ENCODE measurements around the gene CCSER2. TPM values are rescaled to one million over a fixed set of nuclear protein-coding genes. Genes with fewer than 3 reads are reported as not detected.

Gene CCSER2
- polyA plus RNA-seq, 3 donors = 7.4 to 23.3 (median 14.3) TPM

- no CpG with 5 or more reads among the region's 1 CpG for WGBS (ENCODE audit: insufficient coverage)
- Histone ChIP-seq H3K27me3 (ENCODE audit: control insufficient read depth in 2 of 2, insufficient read depth in 2 of 2, low read length in 2 of 2) (no peaks in the 10 kb centered on the region), H3K27ac (ENCODE audit: low read depth in 1 of 2, low read length in 2 of 2) (no peak overlapping the region), H2AFZ (ENCODE audit: insufficient read depth, low read depth, low read length, poor library complexity, severe bottlenecking) (no peak overlapping the region), H4K20me1 (ENCODE audit: insufficient read depth, low read length) (no peaks in the 10 kb centered on the region), H3K4me1 (ENCODE audit: control insufficient read depth in 1 of 2, insufficient read depth in 2 of 2, low read length in 2 of 2) (no peaks in the 10 kb centered on the region), H3K9me3 (replicated peaks in 1 of 2; ENCODE audit: control insufficient read depth in 1 of 2, insufficient read depth in 1 of 2, low read length in 2 of 2) (peaks cover 9% of the 10 kb centered on the region in 2 donors), H3K9ac (ENCODE audit: insufficient read depth, low read length, poor library complexity, severe bottlenecking) (no peak overlapping the region), H3K4me3 (replicated peaks in 1 of 3; ENCODE audit: low read depth in 2 of 3, low read length in 3 of 3) (no peak overlapping the region), H3K79me2 (ENCODE audit: insufficient read depth, low read length) (no peaks in the 10 kb centered on the region), H3K4me2 (replicated peaks; ENCODE audit: extremely low read depth, low read length, poor library complexity, severe bottlenecking) (no peak overlapping the region), H3K36me3 (replicated peaks in 1 of 2; ENCODE audit: control insufficient read depth in 1 of 2, insufficient read depth in 2 of 2, low read length in 2 of 2) (peaks cover 0 to 19% of the 10 kb centered on the region in 2 donors)
- peaks cover 29 to 47% of the 10 kb centered on the region in 2 donors for H3K36me3 Mint-ChIP-seq
- DNase-seq = no peak
- H3K4me1 Mint-ChIP-seq = peaks cover 6% of the 10 kb centered on the region
- H3K27ac Mint-ChIP-seq = no peak overlapping the region
- no peak overlapping the region for H3K4me3 Mint-ChIP-seq
- H3K27me3 Mint-ChIP-seq (ENCODE audit: low read depth in 3 of 3) = no peaks in the 10 kb centered on the region
- intact Hi-C loops (cut with micrococcal nuclease) = no loop called here
- TF ChIP-seq CTCF (IDR thresholded peaks at IDR 0.05) = no peak
- peaks cover 10 to 23% (median 17%) of the 10 kb centered on the region in 7 donors for H3K9me3 Mint-ChIP-seq
Observed at GRCh38 chr10:84423719-84424118, 95.3 kb downstream of the CCSER2 start.

- Histone ChIP-seq H4K20me1 (ENCODE audit: insufficient read depth, low read length) (no peaks in the 10 kb centered on the region), H3K9ac (ENCODE audit: insufficient read depth, low read length, poor library complexity, severe bottlenecking) (no peak overlapping the region), H3K9me3 (replicated peaks in 1 of 2; ENCODE audit: control insufficient read depth in 1 of 2, insufficient read depth in 1 of 2, low read length in 2 of 2) (peaks cover 9% of the 10 kb centered on the region in 2 donors), H3K4me3 (replicated peaks in 1 of 3; ENCODE audit: low read depth in 2 of 3, low read length in 3 of 3) (no peak overlapping the region), H3K79me2 (ENCODE audit: insufficient read depth, low read length) (no peaks in the 10 kb centered on the region), H3K27me3 (ENCODE audit: control insufficient read depth in 2 of 2, insufficient read depth in 2 of 2, low read length in 2 of 2) (no peaks in the 10 kb centered on the region), H3K4me2 (replicated peaks; ENCODE audit: extremely low read depth, low read length, poor library complexity, severe bottlenecking) (no peak overlapping the region), H3K27ac (ENCODE audit: low read depth in 1 of 2, low read length in 2 of 2) (no peak overlapping the region), H3K4me1 (ENCODE audit: control insufficient read depth in 1 of 2, insufficient read depth in 2 of 2, low read length in 2 of 2) (no peaks in the 10 kb centered on the region), H2AFZ (ENCODE audit: insufficient read depth, low read depth, low read length, poor library complexity, severe bottlenecking) (no peak overlapping the region), H3K36me3 (replicated peaks in 1 of 2; ENCODE audit: control insufficient read depth in 1 of 2, insufficient read depth in 2 of 2, low read length in 2 of 2) (peaks cover 0 to 18% of the 10 kb centered on the region in 2 donors)
- H3K27me3 Mint-ChIP-seq (ENCODE audit: low read depth in 3 of 3) = no peaks in the 10 kb centered on the region
- H3K4me1 Mint-ChIP-seq = peaks cover 6% of the 10 kb centered on the region
- peaks cover 10 to 19% (median 16%) of the 10 kb centered on the region in 7 donors for H3K9me3 Mint-ChIP-seq
- intact Hi-C loops (cut with micrococcal nuclease) = no loop called here
- TF ChIP-seq CTCF (IDR thresholded peaks at IDR 0.05) = no peak
- WGBS (ENCODE audit: insufficient coverage) = 3% methylated on average over 3 of the region's 3 CpGs
- DNase-seq = no peak
- H3K27ac Mint-ChIP-seq = peak overlapping the region in 1 of 7 donors; percentile 38
- H3K4me3 Mint-ChIP-seq = no peak overlapping the region
- H3K36me3 Mint-ChIP-seq = peaks cover 27 to 39% of the 10 kb centered on the region in 2 donors
Observed at GRCh38 chr10:84424731-84425167, 96.4 kb downstream of the CCSER2 start.

Measured in CD14-positive monocyte (primary cell).